ENCODE data around the gene ALOXE3. TPM values are rescaled to one million over a fixed set of nuclear protein-coding genes. Genes with fewer than 3 reads are reported as not detected.

The ALOXE3 gene
- total RNA-seq, result not detected
- not detected for polyA plus RNA-seq
- long read RNA-seq, donor 1, result 0 reads
- long read RNA-seq, donor 2, result 0 reads
- long read RNA-seq, donor 3, result 0 reads
- long read RNA-seq, donor 4, result 0 reads
- long read RNA-seq, donor 5, result 0 reads
- long read RNA-seq, donor 6, result 0 reads
- long read RNA-seq, donor 7, partial matches to known transcripts, result 5 of 5 reads
- long read RNA-seq, donor 7, other reads (novel, unspliced or antisense), result 0 of 5 reads
- long read RNA-seq, donor 8, result 0 reads
- long read RNA-seq, donor 9, result 0 reads
- long read RNA-seq, donor 10, result 0 reads

DNA sequence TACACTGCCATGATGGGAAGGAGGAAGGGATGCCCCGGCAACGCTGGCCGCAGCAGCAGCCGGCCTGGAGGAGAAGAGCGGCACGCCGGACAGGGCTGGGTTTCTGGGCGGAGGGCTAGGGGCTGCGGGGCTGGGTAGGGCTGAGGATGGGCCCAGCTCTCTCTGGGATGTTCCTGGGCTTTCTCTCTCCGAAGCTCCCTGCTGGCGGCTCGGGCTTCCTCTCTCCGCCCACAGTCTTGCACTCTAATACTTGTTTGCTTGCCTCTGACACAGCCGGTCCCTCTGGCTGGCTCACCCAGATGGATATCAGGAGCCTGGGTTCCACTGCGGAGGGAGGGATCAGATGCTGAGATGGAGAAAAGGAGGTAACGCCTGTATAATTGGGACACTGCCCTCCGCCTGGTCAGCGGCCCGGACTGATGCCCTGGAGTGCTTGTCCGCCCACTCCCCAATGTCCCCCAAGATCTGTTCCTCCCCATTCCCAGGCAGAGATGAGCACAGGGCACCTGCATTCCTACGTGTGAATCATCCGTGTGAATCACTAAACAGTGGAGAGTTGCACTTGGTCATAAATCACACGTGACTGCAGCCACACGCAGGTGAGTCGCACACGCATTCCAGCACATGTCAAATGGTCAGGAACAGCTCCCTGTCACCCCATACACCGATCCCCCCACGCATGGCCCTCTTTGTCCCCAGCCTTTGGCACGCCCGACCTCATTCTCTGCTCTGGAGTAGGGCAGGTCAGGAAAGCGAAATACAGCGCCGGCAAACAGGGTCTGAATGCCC lies at the start of gene ALOXE3:
ALOXE3 (minus strand) TSS at position 535 of the 789 bp plus-strand sequence; CDS start at position 11, 524 bp downstream.
- DNase-seq, result peak in 6 of 7 donors; percentile 53 to 75 (median 66)
- TF ChIP-seq, protein P1, sequence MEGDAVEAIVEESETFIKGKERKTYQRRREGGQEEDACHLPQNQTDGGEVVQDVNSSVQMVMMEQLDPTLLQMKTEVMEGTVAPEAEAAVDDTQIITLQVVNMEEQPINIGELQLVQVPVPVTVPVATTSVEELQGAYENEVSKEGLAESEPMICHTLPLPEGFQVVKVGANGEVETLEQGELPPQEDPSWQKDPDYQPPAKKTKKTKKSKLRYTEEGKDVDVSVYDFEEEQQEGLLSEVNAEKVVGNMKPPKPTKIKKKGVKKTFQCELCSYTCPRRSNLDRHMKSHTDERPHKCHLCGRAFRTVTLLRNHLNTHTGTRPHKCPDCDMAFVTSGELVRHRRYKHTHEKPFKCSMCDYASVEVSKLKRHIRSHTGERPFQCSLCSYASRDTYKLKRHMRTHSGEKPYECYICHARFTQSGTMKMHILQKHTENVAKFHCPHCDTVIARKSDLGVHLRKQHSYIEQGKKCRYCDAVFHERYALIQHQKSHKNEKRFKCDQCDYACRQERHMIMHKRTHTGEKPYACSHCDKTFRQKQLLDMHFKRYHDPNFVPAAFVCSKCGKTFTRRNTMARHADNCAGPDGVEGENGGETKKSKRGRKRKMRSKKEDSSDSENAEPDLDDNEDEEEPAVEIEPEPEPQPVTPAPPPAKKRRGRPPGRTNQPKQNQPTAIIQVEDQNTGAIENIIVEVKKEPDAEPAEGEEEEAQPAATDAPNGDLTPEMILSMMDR (IDR thresholded peaks at IDR 0.05), result no peak
- TF ChIP-seq POLR2A (IDR thresholded peaks at IDR 0.05), result peak in 1 of 2 donors; percentile 4
- H3K4me1 ChIP-seq (replicated peaks in 1 of 2), result peaks cover 29 to 40% of the 10 kb centered on the region in 2 donors
- peak within 1 kb of the TSS in 3 of 4 donors; percentile 5 to 61 (median 17) for H3K4me3 ChIP-seq
- WGBS, 4 donors, result 1 to 5% (median 2%) methylated on average over 14 to 33 of the region's 33 CpGs
- no peaks in the 10 kb centered on the region for H3K36me3 ChIP-seq (replicated peaks in 1 of 2)
- peaks cover 22% of the 10 kb centered on the region for H3K27me3 ChIP-seq
- peak within 1 kb of the TSS in 4 of 5 donors; percentile 49 to 91 (median 73) for H3K27ac ChIP-seq
- intact Hi-C loops (cut with DNase I), result no loop called here
- H3K9me3 ChIP-seq (replicated peaks in 1 of 3), result no peaks in the 10 kb centered on the region

GRCh38 chr17:8167526-8167925 lies 49.2 kb upstream of the ALOXE3 start:
- DNase-seq, result no peak
- TF ChIP-seq, protein P1 (IDR thresholded peaks at IDR 0.05), result no peak
- TF ChIP-seq POLR2A (IDR thresholded peaks at IDR 0.05), result no peak
- intact Hi-C loops (cut with DNase I), result no loop called here
- no peaks in the 10 kb centered on the region for H3K27me3 ChIP-seq
- no peak overlapping the region for H3K27ac ChIP-seq
- no peaks in the 10 kb centered on the region for H3K9me3 ChIP-seq (replicated peaks in 1 of 3)
- no peaks in the 10 kb centered on the region for H3K36me3 ChIP-seq (replicated peaks in 1 of 2)
- WGBS, 4 donors, result 87 to 94% (median 89%) methylated on average over 3 of the region's 3 CpGs
- no peak overlapping the region for H3K4me3 ChIP-seq
- H3K4me1 ChIP-seq (replicated peaks in 1 of 2), result peaks cover 20 to 24% of the 10 kb centered on the region in 2 donors

DNA sequence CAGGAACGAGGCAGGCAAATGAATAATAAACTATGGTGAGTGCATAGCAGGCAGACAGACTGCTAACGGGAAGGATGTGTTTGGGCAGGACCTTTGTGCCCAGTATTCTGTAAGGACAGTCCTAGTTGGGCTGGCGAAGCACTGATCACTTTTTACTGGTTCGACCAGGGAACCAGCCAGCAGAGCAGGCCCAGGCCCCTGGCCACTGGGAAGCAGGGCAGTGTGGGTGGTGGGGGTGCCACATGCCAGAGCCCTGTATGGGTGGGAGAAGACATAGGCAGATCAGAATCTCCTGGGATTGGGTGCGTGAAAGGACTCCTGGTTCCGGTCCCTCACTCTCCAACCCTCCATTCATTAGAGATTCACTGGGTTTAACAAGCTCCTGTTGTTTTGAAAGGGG lies 48.4 kb upstream of the ALOXE3 start:
- Histone ChIP-seq H3K27me3 (no peaks in the 10 kb centered on the region), H3K9me3 (replicated peaks in 1 of 3) (no peaks in the 10 kb centered on the region), H3K36me3 (replicated peaks in 1 of 2) (no peaks in the 10 kb centered on the region), H3K4me1 (replicated peaks in 1 of 2) (peaks cover 24 to 25% of the 10 kb centered on the region in 2 donors), H3K4me3 (no peak overlapping the region), H3K27ac (peak overlapping the region in 3 of 5 donors; percentile 72 to 88 (median 76))
- no peak for DNase-seq
- intact Hi-C loops (cut with DNase I), result no loop called here
- TF ChIP-seq, protein P1 (IDR thresholded peaks at IDR 0.05), result no peak
- no peak for TF ChIP-seq POLR2A (IDR thresholded peaks at IDR 0.05)
- 90 to 98% (median 93%) methylated on average over 6 of the region's 6 CpGs for WGBS, 4 donors

DNA sequence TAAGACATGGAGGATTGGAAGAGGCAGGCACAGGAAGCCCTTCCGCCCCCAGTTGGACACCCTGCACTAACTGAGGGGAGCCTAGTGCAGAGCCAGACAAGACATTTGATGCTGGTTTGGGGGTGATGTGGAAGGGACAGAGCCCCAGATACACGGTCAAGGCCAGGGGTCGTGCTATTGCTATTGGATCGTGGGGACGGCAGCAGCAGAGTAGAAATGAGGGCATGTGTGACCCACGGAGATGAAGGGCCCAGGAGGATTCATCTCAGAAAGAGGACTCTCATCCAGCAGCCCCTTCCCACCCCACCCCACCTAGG lies 46.5 kb upstream of the ALOXE3 start:
- no peak for TF ChIP-seq POLR2A (IDR thresholded peaks at IDR 0.05)
- TF ChIP-seq, protein P1 (IDR thresholded peaks at IDR 0.05), result no peak
- Histone ChIP-seq H3K27me3 (no peaks in the 10 kb centered on the region), H3K4me1 (replicated peaks in 1 of 2) (peaks cover 31 to 37% of the 10 kb centered on the region in 2 donors), H3K9me3 (replicated peaks in 1 of 3) (no peaks in the 10 kb centered on the region), H3K27ac (peak overlapping the region; percentile 94 to 100 (median 99)), H3K4me3 (no peak overlapping the region), H3K36me3 (replicated peaks in 1 of 2) (peaks cover 0 to 14% of the 10 kb centered on the region in 2 donors)
- intact Hi-C loops (cut with DNase I), result no loop called here
- WGBS, 4 donors, result 46 to 56% (median 48%) methylated on average over 6 of the region's 6 CpGs
- no peak for DNase-seq
